ENCODE data around the gene GALNT1.

GALNT1 gene

GRCh38 chr18:35703043-35703688, 121.6 kb downstream of the GALNT1 start:
- H3K79me2 ChIP-seq (ENCODE audit: low read length), result no peaks in the 10 kb centered on the region
- no peak overlapping the region for H3K9ac ChIP-seq (ENCODE audit: low read length)
- H3K27me3 ChIP-seq (replicated peaks; ENCODE audit: insufficient read depth, low read length), result no peaks in the 10 kb centered on the region
- no peak overlapping the region for H2AFZ ChIP-seq (ENCODE audit: low read length)
- H4K20me1 ChIP-seq (ENCODE audit: insufficient read depth, low read length), result no peaks in the 10 kb centered on the region
- TF ChIP-seq EZH2 (optimal IDR thresholded peaks at IDR 0.05; ENCODE audit: low read depth, low read length), result no peak
- no peak for TF ChIP-seq CTCF (IDR thresholded peaks at IDR 0.05; ENCODE audit: low read length)
- TF ChIP-seq EZH2phosphoT487 (IDR thresholded peaks at IDR 0.05; ENCODE audit: low read length), result no peak
- H3F3A ChIP-seq (ENCODE audit: insufficient read depth, low read length), result no peaks in the 10 kb centered on the region
- H3K4me3 ChIP-seq (ENCODE audit: low read length), result no peak overlapping the region
- no peak for DNase-seq
- H3K36me3 ChIP-seq (replicated peaks; ENCODE audit: insufficient read depth, low read length), result no peaks in the 10 kb centered on the region
- no peaks in the 10 kb centered on the region for H3K4me1 ChIP-seq (ENCODE audit: low read length)
- no peak overlapping the region for H3K27ac ChIP-seq (ENCODE audit: low read length)
- no peak overlapping the region for H3K4me2 ChIP-seq (ENCODE audit: low read depth, low read length)
- H3K9me3 ChIP-seq (replicated peaks; ENCODE audit: insufficient read depth, low read length), result no peaks in the 10 kb centered on the region
- H3K9me2 ChIP-seq (replicated peaks; ENCODE audit: insufficient read depth, low read length), result no peaks in the 10 kb centered on the region

GRCh38 chr18:35705988-35706387, 124.4 kb downstream of the GALNT1 start:
- Histone ChIP-seq H2AFZ (ENCODE audit: low read length) (no peak overlapping the region), H3K79me2 (ENCODE audit: low read length) (no peaks in the 10 kb centered on the region), H3K4me3 (ENCODE audit: low read length) (no peak overlapping the region), H3K4me1 (ENCODE audit: low read length) (no peaks in the 10 kb centered on the region), H3K36me3 (replicated peaks; ENCODE audit: insufficient read depth, low read length) (no peaks in the 10 kb centered on the region), H3K9me3 (replicated peaks; ENCODE audit: insufficient read depth, low read length) (no peaks in the 10 kb centered on the region), H3K9ac (ENCODE audit: low read length) (no peak overlapping the region), H3K9me2 (replicated peaks; ENCODE audit: insufficient read depth, low read length) (no peaks in the 10 kb centered on the region), H3F3A (ENCODE audit: insufficient read depth, low read length) (no peaks in the 10 kb centered on the region), H4K20me1 (ENCODE audit: insufficient read depth, low read length) (no peaks in the 10 kb centered on the region), H3K27ac (ENCODE audit: low read length) (no peak overlapping the region), H3K27me3 (replicated peaks; ENCODE audit: insufficient read depth, low read length) (no peaks in the 10 kb centered on the region), H3K4me2 (ENCODE audit: low read depth, low read length) (no peak overlapping the region)
- no peak for DNase-seq
- TF ChIP-seq EZH2 (optimal IDR thresholded peaks at IDR 0.05; ENCODE audit: low read depth, low read length) (no peak), CTCF (IDR thresholded peaks at IDR 0.05; ENCODE audit: low read length) (no peak), EZH2phosphoT487 (IDR thresholded peaks at IDR 0.05; ENCODE audit: low read length) (no peak)

- Histone ChIP-seq H3K4me1 (ENCODE audit: low read length) (no peaks in the 10 kb centered on the region), H3K4me2 (ENCODE audit: low read depth, low read length) (no peak overlapping the region), H3K27me3 (replicated peaks; ENCODE audit: insufficient read depth, low read length) (no peaks in the 10 kb centered on the region), H3K9me3 (replicated peaks; ENCODE audit: insufficient read depth, low read length) (no peaks in the 10 kb centered on the region), H3K9me2 (replicated peaks; ENCODE audit: insufficient read depth, low read length) (no peaks in the 10 kb centered on the region), H3K79me2 (ENCODE audit: low read length) (no peaks in the 10 kb centered on the region), H3K27ac (ENCODE audit: low read length) (no peak overlapping the region), H2AFZ (ENCODE audit: low read length) (no peak overlapping the region), H4K20me1 (ENCODE audit: insufficient read depth, low read length) (no peaks in the 10 kb centered on the region), H3K4me3 (ENCODE audit: low read length) (no peak overlapping the region), H3F3A (ENCODE audit: insufficient read depth, low read length) (no peaks in the 10 kb centered on the region), H3K36me3 (replicated peaks; ENCODE audit: insufficient read depth, low read length) (no peaks in the 10 kb centered on the region), H3K9ac (ENCODE audit: low read length) (no peak overlapping the region)
- DNase-seq, result no peak
- TF ChIP-seq CTCF (IDR thresholded peaks at IDR 0.05; ENCODE audit: low read length) (no peak), EZH2 (optimal IDR thresholded peaks at IDR 0.05; ENCODE audit: low read depth, low read length) (no peak), EZH2phosphoT487 (IDR thresholded peaks at IDR 0.05; ENCODE audit: low read length) (no peak)
These were observed 125.7 kb downstream of the GALNT1 start for GRCh38 chr18:35707247-35707646.
